Measurements from ENCODE around the gene AUTS2. TPM values are rescaled to one million over a fixed set of nuclear protein-coding genes. Genes with fewer than 3 reads are reported as not detected.
"Not testable (repeated sequence)": the region's sequence is repeated elsewhere in the genome, so short reads cannot be mapped to it uniquely, and the experiment has no call there.

The AUTS2 gene
- polyA plus RNA-seq, 10 donors, result 54.7 to 101 (median 77.6) TPM

DNA sequence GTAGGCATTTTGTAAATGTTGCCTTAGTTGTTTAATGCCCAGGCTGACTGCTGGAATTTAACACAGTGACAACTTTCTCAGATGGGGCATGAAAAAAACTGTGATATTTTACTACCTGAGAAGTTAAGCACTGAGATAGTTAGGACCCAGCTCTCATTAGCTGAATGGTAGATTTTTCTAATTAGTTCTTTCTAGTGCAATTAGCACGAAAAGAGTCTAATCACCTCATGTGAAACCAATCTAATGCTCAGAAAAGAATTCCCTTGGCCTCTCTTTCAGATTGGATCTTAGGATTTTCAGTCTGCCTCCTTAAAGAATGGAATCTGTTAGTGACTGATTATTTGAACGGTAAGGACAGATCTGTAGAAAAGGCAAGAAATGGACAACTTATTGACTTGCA lies 743.2 kb downstream of the AUTS2 start:
- DNase-seq, result no peak

DNA sequence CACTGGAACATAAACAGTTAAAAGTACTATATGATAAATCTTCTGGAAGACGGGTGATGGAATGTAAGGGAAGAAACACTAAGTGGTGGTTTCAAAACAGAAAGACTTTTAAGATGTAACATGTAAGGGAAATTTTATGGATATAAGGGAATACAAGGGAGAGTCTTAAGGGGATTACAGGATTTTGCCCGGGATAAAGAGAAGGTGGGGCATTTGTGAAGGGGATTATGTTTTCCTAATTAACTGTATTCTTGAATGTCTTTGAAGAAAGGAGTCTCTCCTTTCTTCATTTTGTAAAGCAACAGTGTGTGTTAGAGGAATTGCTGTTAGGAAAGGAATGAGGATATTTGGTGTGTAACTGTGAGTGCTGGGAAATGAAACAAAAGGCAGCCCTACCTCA lies 745.2 kb downstream of the AUTS2 start:
- no peak for DNase-seq

DNA sequence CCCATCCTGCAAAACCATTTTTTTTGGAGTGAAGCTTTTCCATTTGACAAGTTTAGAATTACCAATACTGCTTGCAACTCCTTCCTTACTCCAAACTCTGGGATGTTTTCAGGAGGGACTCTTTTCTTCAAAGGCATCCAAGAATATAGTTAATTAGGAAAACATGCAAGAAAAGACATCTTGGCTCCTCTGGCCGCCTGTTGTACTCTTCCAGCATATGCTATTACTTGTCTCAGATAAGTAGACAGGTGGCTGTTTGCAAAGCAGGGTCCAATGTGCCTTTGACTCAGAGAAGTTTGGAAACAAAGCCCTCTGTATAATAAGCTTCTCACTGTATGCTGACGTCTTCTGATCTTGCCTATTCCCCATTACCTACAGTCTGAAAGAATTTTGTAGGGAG lies 746.5 kb downstream of the AUTS2 start:
- peak in 1 of 3 donors; percentile 66 for DNase-seq

DNA sequence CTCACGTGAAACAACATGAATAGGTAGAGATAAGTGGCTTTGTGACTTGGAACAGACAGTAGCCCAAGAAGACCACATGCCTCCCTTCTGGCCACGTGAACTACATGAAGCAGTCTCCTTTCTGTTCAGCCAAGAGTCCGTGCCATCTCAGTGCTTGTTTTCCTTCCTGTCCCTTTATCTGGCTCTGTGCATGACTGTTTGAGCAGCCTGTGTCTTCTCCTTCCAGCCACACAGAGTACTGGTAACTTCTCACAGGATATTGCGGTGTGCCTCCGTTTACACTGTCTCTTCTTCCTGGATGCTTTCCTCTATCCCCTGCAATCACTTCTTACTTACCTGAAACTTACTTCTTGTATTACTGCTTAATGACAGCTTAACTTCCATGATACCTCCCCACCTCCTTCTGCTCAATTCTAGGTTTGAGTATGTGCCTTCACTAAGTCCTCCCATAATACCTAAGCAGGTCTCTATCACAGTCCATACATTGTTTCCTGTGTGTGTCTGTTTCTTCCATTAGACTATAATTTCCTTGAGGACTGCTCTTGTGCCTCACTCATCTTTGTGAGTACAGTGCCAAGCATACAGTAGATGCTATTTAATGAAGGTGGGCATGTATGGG lies 748.7 kb downstream of the AUTS2 start:
- no peak for DNase-seq

DNA sequence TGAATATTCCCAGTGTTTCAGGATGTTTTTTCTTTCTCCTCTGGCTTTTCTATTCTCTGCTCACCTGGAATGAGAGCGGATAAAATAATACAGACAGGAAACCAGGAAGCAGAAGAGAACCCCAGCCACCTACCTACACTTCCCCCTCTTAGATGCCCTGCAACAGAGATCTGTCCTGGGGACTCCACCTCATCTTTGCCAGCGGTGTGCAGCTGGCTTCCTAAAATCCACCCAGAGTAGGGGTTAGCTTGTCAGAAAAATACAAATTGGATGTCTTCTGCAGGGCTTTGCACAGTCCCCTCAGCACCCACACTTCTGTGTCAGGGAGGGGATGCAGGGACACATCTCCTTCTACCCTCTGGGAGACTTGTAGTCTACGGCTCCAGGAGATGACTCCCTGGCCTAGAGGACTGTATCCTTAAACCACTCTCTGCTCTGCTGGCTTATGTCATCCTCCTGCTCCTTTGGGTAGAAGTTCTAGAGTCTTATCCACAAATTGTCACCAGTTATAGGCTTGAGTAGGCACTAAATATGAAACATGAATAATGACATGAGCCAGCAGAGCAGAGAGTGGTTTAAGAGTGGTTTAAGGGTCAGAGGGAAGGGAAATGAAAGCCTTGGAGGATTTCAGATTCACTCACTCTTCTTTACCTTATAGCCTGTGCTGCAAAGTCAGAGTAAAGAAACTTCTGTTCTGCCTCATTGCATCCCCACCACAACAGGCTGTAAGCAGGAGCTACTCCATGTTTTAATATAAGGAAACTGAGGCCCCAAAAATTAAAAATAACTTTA lies 749.4 kb downstream of the AUTS2 start:
- no peak for DNase-seq

DNA sequence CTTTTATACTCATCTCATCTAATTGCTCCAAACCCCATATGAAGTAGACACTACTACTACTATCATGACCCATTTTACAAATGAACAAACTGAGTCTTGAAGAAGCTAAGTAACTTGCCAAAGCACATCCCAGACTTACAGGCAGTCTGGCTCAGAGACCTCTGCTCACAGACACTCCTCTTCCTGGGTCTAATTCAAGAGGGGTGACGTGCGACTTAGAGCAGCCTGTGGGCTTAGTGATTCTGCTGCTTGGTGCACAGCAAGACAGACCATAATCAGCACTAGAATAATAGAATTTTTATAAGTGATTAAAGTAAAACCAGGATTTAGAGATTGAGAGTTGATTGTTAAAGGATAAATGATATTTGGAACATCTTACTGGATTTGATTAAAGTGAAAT lies 750.8 kb downstream of the AUTS2 start:
- DNase-seq, result no peak

DNA sequence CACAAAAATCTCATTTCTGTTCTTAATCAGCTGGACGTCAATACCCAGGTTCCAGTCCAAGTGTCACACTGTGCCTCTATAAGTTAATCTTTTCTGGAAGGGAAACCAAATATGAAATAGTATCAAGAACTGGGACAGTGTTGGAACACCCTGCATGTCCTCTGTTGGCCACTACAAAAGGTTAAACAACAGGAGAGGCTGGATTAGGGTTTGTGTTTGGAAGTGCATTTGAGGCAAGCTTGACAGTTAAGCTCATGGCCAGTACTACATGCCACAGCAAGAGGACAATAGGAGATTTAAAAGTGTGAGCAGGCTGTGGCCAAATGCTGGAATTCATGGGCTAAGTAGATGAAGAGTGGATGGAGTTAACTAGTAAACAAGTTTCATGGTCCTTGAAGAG lies 751.5 kb downstream of the AUTS2 start:
- DNase-seq, result no peak

DNA sequence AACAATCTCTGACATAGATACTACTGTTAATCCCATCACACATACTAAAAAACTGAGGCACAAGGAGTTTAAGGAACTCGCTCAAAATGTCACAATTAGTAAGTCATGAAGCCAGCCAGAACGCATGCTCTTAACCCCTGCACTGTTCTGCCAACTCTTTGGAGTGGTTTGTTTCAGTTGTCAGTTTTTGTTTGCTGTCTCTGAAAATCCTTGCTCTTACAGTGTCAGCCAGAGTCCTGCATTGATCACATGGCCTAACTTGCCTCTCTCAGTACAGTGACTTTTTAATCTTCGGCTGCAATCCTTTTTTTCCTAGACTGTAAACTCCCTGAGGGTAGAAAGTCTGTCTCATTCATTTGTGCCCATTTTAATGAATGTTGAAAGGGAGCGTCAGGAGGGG lies 753.8 kb downstream of the AUTS2 start:
- no peak for DNase-seq

DNA sequence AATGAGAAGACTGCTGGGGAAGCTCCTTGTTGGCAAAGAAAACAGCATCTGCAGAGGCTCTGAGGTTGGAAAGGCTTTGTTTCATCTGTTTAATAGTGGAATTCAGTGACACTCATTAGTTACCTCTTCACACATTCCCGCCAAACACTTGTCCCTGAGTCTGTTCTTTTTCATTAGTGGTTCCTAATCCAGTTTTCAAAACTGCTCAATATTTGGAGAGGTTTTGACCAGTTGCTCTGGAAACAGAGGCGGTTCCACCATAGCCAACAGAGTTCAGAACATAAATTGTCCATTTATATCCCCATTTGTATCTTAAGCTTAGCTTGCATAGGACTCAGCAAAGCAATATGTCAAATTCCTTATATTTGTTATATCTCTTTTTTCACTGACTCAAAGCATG lies 754.6 kb downstream of the AUTS2 start:
- peak in 2 of 3 donors; percentile 45 to 69 for DNase-seq

DNA sequence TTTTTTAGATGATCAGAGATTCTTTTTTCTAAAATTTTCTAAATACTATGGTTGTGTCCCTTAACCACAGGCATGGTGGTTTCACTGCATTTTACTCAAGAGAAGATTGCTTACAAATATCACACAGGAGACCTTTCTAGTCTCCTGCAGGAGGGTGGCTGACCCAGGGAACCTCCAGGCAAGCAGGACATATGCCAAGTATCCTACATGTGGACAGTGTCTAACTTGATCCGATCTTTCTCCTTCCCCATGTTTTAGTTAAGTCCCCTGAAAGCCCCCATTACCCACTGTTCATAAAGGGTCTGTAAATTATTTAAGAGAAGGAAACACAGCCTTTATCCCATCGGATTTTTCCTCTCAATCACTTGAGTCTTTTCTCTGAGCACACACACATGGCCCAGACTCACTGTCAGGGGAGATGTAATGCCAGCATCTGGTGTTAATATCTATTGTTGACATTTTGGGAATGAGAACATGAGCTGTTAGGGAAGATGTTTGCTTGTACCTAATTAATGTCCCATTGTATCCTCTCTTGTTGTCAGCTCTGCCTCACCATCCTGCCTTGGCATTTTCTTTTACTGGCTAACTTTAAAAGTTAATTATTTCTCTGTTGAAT lies 755.2 kb downstream of the AUTS2 start:
- peak in 1 of 3 donors; percentile 32 for DNase-seq

DNA sequence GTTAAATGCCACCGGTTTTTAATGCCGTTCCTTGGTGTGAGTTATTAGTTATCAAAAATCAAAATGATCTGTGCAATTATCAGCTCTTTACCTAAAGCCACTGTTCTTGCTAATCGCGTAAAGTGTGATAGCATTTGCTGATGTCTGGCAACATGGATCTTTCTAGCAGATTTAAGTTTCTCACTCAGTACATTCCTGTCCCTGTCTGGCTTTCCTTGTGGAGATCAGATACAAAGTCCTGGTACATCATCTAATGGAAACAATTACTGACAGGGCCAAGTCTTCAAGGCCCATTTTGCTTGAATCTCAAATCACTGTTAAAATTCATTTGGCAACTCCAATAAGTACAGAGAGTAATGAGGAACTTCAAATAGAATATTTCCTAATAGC lies 755.7 kb downstream of the AUTS2 start:
- peak in 1 of 3 donors; percentile 23 for DNase-seq

DNA sequence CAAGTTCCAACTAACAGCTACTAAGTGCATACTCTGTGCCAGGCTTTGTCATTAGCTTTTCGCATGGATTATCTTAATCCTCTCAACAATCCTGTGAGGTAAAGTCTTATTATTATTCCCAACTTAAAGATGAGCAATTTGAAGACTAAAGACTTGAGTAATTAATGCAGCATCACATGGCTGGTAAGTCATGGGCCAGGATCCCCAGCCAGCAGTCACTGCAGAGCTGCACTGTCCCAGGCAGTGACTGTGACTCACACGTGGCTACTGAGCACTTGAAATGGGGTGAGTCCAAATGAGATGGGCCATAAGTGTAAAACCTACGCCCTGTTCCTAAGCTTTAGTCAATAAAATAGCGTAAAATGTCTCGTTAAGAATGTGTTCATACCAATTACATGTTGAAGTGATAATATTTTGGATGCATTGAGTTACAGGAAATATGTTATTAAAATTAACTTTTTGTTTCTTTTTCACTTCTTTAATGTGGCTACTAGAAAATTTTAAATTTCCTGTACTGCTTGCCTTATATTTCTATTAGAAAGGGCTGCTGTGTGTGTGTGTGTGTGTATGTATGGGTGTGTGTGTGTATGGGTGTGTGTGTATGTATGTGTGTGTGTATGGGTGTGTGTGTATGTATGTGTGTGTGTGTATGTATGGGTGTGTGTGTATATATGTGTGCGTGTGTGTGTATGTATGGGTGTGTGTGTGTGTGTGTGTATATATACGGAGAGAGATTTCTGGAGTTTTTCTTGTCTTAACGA lies 756.3 kb downstream of the AUTS2 start:
- DNase-seq, result no peak

DNA sequence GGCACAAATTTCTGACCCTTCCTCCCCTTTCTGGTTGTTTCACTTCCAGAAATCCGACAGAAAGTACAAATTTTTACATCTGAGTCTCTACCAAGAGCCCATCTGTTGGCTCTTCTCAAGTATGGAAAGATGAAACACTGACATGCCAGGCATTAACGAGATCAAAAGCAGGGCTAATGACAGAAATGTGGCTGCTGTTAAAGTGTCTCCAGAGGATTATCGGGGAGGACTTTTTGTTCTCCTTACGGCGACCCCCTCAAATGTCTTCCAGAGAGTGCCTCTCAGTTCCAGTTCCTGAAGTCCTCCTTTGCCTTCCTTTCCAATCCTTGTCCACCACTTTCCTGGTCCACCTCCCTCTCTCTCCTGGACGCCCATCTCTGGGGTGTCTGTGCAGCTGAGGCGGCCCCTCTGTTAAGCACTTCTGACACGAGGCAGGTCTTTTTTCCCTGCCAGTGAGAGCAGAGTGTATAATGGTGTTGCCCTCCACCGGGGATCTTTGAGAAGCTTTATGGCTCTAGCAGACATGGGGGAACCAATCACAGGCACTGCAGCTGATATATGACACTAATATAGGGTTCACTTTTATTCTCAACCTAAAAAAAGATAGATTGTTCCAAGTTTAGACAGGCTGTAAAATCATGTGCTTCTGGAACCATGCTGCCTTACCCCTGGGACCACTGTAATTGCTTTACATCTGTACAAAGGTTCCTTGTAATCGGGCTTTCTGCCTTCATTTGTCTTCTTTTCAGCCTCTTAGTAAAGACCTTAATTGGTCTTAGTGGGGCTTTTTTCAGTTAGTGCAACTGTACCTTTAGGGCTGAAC lies 757.1 kb downstream of the AUTS2 start:
- DNase-seq, result peak in 1 of 3 donors; percentile 63

DNA sequence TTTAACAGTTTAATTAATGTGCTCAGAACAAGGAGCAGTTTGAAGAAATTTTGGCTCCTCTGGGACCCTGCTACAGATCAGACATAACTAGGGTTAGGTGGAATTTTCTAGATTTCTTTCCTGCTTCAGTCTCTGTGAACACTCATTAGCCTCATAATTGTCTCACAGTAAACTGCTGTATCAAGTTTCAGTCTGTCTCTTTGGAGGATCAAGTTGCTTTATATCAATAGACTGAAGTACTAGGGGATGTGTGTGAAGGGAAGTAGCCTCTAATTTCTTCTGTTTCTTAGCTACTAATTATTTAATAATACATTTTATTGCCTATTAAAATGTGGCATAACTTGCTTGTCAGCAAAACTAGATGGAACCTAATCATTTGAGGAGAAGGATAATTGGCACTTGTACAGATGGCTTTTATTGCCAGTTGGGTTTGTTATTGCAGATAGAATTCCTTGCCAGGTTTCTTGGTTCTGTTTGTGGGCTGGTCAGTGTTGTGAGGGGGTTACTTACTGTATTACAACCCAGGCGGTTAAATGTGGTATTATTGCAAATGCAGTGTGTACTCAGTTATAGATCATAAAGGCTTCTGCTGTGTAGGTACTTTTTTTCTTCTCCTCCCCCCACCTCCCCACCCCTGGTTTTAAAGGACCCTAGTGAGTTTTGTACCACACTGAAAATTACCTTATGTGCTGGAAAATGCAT lies 758.0 kb downstream of the AUTS2 start:
- no peak for DNase-seq

DNA sequence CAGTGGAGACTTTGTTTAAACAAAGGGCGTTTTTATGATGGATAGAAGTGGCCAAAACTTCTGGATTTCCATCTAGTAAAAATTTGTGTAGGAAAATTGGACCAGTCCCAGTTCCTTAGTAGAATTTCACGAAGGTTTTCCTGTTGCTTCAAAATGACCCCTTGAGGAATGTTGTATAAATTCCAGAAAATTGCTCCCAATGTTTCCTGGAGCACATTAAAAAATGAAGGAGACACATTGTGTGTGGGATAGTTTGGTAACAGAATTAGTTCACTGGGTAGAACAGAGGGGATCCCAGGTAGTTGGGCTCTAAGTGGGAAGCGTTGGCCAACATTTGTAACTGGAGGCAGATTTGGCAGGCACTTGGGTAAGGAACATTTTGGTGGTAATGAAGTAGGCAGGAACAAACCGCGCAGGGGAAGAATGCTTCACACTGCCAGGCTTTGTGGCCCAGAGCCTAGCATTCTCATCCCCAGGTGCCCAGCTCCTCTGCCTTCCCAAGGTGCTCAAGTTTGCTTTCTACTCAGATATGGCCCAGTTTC lies 758.6 kb downstream of the AUTS2 start:
- DNase-seq, result peak in 2 of 3 donors; percentile 76 to 87

DNA sequence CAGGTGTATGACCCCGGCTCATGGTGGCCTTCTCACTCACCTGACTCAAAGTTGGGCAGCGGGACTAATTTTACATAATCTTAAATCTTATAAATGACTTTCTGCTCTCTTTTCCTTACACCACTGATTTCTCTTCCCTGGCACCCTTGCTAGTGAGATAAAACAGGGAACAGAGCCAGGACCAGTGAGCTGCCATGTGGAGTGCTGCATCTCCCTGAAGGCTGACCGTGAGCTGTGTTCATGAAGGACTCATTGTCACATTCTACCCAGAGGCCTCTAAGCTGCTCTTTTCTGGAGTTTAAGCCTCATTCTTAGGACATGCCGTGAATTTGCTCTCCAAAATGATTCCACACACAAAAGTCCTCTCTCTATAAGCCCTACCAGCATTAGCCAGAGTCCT lies 762.3 kb downstream of the AUTS2 start:
- DNase-seq, result no peak

DNA sequence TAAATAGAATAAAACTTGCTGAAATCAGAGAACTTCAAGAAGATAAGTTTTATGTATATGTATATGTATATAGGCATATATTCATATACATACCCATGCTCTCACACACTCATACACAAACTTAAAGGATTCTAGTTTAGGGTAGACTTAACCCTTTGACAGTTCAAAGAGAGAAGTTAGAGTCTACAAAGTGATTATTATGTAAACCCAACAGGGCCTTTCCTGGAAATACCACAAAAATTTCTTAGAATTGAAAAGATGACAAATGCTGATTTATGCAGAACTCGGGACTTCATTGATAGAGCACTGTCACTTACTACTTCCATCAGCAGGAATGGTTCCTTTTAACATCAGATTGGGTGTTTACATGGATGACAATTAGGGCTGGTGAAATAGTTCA lies 763.5 kb downstream of the AUTS2 start:
- DNase-seq, result no peak

DNA sequence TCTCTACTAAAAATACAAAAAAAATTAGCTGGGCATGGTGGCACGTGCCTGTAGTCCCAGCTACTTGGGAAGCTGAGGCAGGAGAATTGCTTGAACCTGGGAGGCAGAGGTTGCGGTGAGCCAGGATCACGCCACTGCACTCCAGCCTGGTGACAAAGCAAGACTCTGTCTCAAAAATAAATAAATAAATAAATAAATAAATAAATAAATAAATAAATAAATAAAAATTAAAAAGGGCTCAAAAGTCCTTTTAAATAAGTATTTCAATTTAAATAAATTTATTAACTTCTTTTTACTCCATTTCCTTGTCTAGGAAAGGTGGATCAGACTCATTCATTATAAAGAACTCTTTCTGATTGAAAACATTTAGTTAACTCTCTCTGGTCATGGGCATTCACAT lies 766.1 kb downstream of the AUTS2 start:
- not testable (repeated sequence) for DNase-seq

DNA sequence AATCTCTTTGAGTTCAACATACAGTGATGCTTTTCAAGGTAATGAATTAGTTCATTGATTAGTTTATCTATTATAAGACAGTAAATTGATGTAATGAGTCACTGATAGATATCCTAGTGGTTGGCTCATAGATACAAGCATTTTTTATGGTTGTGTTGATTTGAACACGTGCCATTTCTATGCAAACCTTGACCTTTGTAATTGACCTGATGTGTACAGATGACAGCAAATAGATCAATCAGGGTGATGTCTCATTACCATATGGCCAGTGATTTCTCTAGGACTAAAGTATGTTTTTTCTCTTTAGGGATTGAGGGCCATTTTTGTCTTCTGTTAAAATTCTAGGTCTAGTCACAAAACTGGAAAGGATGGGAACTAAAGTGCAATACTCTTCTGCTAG lies 773.4 kb downstream of the AUTS2 start:
- no peak for DNase-seq

DNA sequence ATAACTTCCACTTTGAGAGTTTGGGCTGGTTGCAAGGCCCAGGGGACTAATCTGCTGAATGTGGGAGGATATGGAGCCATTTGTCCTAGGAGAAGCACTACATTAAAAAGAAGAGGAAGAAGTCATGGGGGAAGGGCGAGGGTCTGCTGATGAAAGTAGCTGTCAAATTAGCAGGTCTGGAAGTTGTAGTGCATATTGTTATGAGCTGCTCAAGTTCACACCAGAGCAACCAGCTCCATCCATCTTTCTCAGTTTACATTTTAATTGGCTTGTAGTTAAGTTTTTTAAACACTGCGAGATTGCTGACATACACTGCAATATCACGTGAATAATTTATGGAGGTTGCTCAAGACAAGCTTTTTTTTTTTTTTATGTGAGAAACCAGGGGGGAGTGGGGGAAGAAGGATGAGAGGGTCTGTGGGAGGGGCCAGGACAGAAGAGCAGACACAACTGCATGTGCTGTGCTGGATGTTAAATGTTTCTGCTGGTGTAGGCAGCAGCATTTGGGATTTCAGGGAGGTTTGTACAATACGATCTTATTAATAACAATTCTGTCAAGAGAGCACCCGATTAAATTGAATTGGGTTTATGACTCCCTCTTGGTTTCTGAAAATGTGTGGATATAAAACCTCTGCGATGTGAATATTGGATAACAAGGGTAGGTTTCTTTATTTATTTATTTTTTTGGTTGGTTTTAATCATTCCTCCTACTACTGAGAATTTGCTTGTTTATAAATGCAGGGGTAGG lies 774.7 kb downstream of the AUTS2 start:
- no peak for DNase-seq
